Measurements from ENCODE around the gene SIM2.

Gene SIM2

DNA sequence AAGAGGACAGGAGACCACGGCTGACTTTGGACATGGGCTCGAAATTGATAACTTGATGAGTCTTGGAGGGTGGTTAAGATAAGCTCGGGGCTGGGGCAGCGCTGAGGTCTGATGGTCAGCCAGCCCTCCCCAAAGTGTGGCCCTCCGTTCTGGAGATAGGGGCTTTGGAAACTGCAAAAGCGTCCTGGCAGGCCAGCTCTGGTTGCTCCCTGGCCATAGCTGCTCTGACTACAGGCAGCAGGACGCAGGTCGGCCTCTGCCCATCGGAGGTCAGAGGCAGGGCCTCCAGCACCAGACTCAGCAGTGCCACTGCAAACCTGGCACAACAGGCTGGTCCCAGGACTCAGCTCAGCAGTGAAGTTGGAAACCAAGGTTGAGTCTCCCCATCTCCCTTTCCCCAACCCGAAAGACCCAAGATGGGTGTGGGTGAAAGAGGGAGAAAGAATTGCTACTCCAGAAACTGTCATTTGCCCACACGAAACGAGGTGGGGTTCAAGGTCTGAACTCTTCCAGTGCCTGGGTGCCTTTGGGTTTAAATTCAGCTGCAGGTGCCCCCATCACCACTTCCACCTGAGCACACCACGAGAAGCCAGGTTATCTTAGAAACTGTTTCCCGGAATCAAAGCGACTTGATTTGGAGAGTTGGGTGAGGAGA lies 4.8 kb downstream of the SIM2 start:
- H3K27me3 ChIP-seq (ENCODE audit: insufficient read depth, poor library complexity, severe bottlenecking), result peaks cover 90% of the 10 kb centered on the region
- H3K4me3 ChIP-seq (replicated peaks; ENCODE audit: insufficient read depth, low read length), result no peak overlapping the region
- H3K27ac ChIP-seq (replicated peaks), result no peak overlapping the region
- DNase-seq (ENCODE audit: low read depth in 1 of 2, low spot score in 1 of 2), result no peak
- TF ChIP-seq, protein P1, sequence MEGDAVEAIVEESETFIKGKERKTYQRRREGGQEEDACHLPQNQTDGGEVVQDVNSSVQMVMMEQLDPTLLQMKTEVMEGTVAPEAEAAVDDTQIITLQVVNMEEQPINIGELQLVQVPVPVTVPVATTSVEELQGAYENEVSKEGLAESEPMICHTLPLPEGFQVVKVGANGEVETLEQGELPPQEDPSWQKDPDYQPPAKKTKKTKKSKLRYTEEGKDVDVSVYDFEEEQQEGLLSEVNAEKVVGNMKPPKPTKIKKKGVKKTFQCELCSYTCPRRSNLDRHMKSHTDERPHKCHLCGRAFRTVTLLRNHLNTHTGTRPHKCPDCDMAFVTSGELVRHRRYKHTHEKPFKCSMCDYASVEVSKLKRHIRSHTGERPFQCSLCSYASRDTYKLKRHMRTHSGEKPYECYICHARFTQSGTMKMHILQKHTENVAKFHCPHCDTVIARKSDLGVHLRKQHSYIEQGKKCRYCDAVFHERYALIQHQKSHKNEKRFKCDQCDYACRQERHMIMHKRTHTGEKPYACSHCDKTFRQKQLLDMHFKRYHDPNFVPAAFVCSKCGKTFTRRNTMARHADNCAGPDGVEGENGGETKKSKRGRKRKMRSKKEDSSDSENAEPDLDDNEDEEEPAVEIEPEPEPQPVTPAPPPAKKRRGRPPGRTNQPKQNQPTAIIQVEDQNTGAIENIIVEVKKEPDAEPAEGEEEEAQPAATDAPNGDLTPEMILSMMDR (IDR thresholded peaks at IDR 0.05; ENCODE audit: insufficient read depth, low read length), result no peak
- TF ChIP-seq, protein P2, sequence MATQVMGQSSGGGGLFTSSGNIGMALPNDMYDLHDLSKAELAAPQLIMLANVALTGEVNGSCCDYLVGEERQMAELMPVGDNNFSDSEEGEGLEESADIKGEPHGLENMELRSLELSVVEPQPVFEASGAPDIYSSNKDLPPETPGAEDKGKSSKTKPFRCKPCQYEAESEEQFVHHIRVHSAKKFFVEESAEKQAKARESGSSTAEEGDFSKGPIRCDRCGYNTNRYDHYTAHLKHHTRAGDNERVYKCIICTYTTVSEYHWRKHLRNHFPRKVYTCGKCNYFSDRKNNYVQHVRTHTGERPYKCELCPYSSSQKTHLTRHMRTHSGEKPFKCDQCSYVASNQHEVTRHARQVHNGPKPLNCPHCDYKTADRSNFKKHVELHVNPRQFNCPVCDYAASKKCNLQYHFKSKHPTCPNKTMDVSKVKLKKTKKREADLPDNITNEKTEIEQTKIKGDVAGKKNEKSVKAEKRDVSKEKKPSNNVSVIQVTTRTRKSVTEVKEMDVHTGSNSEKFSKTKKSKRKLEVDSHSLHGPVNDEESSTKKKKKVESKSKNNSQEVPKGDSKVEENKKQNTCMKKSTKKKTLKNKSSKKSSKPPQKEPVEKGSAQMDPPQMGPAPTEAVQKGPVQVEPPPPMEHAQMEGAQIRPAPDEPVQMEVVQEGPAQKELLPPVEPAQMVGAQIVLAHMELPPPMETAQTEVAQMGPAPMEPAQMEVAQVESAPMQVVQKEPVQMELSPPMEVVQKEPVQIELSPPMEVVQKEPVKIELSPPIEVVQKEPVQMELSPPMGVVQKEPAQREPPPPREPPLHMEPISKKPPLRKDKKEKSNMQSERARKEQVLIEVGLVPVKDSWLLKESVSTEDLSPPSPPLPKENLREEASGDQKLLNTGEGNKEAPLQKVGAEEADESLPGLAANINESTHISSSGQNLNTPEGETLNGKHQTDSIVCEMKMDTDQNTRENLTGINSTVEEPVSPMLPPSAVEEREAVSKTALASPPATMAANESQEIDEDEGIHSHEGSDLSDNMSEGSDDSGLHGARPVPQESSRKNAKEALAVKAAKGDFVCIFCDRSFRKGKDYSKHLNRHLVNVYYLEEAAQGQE (IDR thresholded peaks at IDR 0.05; ENCODE audit: insufficient replicate concordance, low read depth), result no peak
- TF ChIP-seq POLR2AphosphoS5 (IDR thresholded peaks at IDR 0.05; ENCODE audit: low read depth), result no peak
- no peak for TF ChIP-seq SPI1 (IDR thresholded peaks at IDR 0.05; ENCODE audit: borderline replicate concordance, low read depth)
- TF ChIP-seq GABPA (IDR thresholded peaks at IDR 0.05; ENCODE audit: low read depth), result no peak

DNA sequence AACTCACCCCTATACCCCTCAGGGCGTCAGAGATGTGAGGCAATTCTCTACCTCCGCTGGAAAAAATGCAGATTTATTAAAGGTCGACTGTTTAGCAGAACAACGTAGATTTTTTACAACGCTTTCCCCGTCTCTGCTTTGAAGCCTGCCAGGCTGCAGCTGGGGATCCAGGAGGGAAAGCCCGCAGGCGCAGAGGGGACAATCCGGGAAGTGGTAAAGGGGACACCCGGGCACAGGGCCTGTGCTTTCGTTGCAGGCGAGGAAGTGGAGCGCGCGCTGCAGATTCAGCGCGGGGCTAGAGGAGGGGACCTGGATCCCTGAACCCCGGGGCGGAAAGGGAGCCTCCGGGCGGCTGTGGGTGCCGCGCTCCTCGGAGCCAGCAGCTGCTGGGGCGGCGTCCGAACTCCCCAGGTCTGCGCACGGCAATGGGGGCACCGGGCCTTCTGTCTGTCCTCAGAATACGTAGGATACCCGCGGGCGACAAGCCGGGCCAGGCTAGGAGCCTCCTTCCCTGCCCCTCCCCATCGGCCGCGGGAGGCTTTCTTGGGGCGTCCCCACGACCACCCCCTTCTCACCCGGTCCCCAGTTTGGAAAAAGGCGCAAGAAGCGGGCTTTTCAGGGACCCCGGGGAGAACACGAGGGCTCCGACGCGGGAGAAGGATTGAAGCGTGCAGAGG lies 5.5 kb downstream of the SIM2 start:
- TF ChIP-seq, protein P1 (IDR thresholded peaks at IDR 0.05; ENCODE audit: insufficient read depth, low read length), result no peak
- no peak for TF ChIP-seq POLR2AphosphoS5 (IDR thresholded peaks at IDR 0.05; ENCODE audit: low read depth)
- TF ChIP-seq, protein P2 (IDR thresholded peaks at IDR 0.05; ENCODE audit: insufficient replicate concordance, low read depth), result no peak
- no peak for TF ChIP-seq GABPA (IDR thresholded peaks at IDR 0.05; ENCODE audit: low read depth)
- TF ChIP-seq SPI1 (IDR thresholded peaks at IDR 0.05; ENCODE audit: borderline replicate concordance, low read depth), result no peak
- no peak overlapping the region for H3K4me3 ChIP-seq (replicated peaks; ENCODE audit: insufficient read depth, low read length)
- H3K27ac ChIP-seq (replicated peaks), result no peak overlapping the region
- H3K27me3 ChIP-seq (ENCODE audit: insufficient read depth, poor library complexity, severe bottlenecking), result peaks cover 96% of the 10 kb centered on the region
- DNase-seq (ENCODE audit: low read depth in 1 of 2, low spot score in 1 of 2), result no peak

DNA sequence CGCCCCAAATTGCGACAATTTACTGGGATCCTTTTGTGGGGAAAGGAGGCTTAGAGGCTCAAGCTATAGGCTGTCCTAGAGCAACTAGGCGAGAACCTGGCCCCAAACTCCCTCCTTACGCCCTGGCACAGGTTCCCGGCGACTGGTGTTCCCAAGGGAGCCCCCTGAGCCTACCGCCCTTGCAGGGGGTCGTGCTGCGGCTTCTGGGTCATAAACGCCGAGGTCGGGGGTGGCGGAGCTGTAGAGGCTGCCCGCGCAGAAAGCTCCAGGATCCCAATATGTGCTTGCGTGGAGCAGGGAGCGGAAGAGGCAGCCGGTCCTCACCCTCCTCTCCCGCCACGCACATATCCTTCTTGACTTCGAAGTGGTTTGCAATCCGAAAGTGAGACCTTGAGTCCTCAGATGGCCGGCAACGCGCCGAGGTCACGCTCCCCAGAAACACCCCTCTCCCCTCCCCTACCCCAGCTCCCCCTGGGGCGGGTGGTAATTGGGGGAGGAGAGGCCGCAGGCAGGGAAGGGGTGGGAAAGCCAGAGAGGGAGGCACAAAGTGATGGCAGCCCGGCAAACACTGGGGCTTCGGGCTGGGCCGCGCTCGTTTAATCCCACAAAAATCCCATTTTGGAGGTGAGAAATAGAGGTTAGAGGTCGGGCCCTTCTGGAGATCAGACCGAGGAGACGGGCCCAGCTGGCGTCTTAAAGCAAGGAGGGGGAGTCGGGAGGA lies 6.2 kb downstream of the SIM2 start:
- H3K27ac ChIP-seq (replicated peaks), result no peak overlapping the region
- TF ChIP-seq POLR2AphosphoS5 (IDR thresholded peaks at IDR 0.05; ENCODE audit: low read depth) (no peak), GABPA (IDR thresholded peaks at IDR 0.05; ENCODE audit: low read depth) (no peak), SPI1 (IDR thresholded peaks at IDR 0.05; ENCODE audit: borderline replicate concordance, low read depth) (no peak)
- TF ChIP-seq, protein P2 (IDR thresholded peaks at IDR 0.05; ENCODE audit: insufficient replicate concordance, low read depth), result no peak
- TF ChIP-seq, protein P1 (IDR thresholded peaks at IDR 0.05; ENCODE audit: insufficient read depth, low read length), result no peak
- no peak for DNase-seq (ENCODE audit: low read depth in 1 of 2, low spot score in 1 of 2)
- H3K27me3 ChIP-seq (ENCODE audit: insufficient read depth, poor library complexity, severe bottlenecking), result peaks cover 97% of the 10 kb centered on the region
- H3K4me3 ChIP-seq (replicated peaks; ENCODE audit: insufficient read depth, low read length), result no peak overlapping the region
